Measurements from ENCODE around the gene CCDC186.
A peak's percentile ranks its signal among the peaks of the same experiment; 100 is the strongest.

CCDC186 gene

DNA sequence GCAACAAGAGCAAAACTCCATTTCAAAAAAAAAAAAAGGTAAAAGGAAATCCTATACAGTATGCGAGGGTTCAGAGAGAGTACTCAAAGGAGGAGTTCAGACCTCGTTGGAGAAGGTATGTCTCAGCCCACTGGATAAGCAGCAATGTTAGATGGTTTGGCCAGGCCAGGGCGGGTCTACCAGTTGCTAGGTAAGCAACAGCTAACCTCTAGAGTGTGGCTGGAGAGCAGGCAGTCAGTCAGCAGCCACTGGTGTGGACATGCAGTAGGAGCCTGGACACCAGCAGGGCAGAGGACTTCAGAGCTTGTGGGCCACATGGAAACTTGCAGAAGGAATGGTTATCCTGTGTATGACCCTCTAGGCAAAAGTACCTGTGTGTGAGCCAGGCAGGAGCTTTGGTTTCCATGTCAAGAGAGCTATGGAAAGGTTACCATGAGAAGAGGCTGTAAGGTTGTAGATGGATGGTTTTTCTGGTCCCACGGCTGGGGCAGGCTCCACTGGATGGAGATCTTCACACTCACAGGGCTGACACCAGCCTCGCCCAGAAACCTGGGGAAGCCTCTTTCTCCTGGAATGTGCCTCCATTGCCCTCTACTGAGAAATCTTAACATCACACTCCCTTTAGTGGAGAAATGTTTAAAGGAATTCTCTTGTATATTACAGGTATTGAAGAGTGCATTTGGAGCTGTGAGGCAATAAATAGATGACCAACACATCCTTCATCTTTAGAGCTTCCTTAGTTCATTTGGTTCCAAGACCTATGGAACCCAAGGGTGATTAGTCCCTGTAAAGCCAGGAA is 63.6 kb downstream of the CCDC186 start:
- DNase-seq (ENCODE audit: low spot score): no peak

GRCh38 chr10:114103284-114103683 is 70.7 kb downstream of the CCDC186 start:
- DNase-seq (ENCODE audit: low spot score): peak; percentile 73

DNA sequence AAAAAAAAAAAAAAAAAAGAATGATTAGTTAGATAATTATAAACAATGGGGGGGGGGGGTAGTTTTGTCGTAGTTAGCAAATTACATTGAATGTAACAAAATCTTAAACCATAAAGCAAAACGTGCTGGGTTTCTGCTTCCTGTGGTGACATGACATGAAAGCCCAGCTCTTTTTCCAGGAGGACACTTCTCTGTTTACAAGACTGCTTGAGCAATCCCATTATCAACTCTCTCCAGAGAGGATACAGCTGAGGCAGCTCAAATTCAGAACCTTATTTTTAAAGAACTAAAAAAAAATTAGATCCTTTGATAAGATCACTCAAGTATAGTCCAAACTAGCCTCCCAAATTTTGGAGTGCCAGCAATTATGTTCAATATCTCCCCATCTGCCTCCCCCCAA is 71.7 kb downstream of the CCDC186 start:
- no peak for DNase-seq (ENCODE audit: low spot score)

DNA sequence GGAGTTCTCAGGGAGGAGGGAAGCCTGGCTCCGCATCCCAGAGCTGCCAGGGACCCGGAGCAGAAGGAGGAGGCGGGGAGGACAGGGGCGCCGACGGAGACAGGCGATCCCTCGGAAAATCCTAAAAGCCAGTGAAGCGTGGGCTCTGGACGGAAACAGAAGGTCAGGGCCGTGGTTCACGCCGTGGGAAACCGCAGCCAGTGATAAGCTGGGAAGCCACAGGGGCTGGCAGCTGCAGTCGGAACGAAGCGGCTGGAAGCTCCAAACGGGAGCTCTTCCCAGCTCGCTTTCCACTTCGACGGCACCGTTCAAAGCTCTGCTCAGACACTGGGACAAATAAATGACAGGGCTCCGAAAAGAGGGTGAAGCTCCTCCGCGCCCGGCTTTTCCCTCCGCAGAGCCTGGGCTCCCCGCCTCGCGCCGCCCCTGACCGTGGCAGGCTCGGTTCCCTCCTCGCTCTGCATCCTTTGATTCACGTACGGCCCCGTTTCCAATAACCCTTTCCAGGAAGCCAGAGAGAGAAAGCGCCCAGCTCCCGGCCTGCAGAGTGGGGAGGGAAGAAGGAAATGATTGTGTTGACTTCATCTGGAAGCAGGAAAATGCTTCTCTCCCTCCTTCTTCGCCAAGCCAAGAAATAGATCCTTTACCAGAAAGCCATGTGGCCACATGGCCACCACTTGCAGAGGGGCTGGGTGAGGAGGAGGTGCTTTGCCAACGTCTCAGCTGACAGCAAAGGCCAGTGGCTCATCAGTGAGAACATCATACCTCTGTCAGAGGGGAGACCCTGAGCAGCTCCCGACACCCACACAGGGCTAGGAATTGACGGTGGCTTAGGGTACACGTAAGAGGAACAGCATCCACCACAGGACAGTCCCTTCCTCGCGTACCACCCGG is 72.9 kb downstream of the CCDC186 start:
- peak; percentile 11 for DNase-seq (ENCODE audit: low spot score)

DNA sequence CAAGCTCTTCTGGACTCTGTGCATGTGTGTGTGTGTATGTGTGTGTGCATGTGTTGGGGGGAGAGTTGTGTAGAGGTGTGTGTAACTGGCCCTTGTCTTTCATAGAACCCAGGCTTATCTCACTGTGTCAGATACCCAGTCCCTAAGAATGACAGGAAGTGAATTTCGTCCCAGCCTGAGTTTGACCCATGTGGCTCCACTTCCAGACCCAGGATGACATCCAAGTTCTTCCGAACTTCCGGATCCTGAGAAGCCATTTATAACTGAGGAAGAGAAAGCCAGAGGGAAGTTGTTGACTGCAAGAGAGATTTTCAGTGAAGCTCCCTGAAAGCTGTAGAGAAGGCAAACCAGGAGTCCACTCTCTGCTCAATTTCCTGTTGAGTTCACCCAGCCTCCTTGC is 77.1 kb downstream of the CCDC186 start:
- DNase-seq (ENCODE audit: low spot score): no peak

DNA sequence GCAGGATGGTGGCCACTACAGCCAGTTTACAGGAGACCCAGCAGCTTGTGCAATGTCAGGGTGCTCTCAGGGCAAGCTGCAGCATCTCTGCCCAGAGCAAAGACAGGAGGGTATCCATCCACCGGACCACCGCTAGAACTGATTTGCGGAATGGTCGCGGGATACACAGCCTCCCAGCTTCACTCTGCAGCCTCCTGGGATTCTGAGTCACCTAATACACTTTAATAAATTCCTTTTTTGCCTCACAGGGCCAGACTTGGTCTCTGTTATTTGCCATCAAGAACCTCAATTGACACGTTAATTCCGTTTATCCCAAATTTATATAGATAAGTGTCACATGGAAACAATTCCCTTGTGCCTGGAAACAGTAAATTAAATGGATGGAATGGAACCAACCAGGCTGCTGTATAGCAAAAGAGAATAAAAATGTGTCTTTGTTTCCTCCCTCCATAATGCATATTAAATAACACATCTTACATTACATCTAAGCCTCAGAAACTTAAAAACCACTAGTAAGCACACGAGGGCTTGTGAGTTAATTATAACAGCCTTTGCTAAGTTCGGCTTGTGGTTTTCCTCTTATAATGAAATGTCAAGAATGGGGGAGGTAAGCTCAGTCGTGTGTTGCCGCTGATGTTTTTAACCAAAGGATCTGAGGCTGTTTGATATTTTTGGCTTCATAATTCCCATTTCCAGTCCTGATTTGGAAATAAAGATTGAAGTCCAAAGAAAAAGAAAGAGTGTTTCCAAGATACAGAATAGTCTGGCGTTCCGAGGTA is 78.3 kb downstream of the CCDC186 start:
- no peak for DNase-seq (ENCODE audit: low spot score)

GRCh38 chr10:114094795-114095194 is 79.2 kb downstream of the CCDC186 start:
- DNase-seq (ENCODE audit: low spot score): no peak

- no peak for DNase-seq (ENCODE audit: low spot score)
Observed at GRCh38 chr10:114087655-114088054, 86.3 kb downstream of the CCDC186 start.

GRCh38 chr10:114087255-114087654 is 86.7 kb downstream of the CCDC186 start:
- DNase-seq (ENCODE audit: low spot score): no peak

- no peak for DNase-seq (ENCODE audit: low spot score)
Observed at GRCh38 chr10:114084215-114084614, 89.8 kb downstream of the CCDC186 start.

- DNase-seq (ENCODE audit: low spot score): no peak
Observed at GRCh38 chr10:114083040-114083439, 91.0 kb downstream of the CCDC186 start.

GRCh38 chr10:114081911-114082583 is 92.0 kb downstream of the CCDC186 start:
- no peak for DNase-seq (ENCODE audit: low spot score)

- DNase-seq (ENCODE audit: low spot score): no peak
Observed at GRCh38 chr10:114079421-114079820, 94.6 kb downstream of the CCDC186 start.

DNA sequence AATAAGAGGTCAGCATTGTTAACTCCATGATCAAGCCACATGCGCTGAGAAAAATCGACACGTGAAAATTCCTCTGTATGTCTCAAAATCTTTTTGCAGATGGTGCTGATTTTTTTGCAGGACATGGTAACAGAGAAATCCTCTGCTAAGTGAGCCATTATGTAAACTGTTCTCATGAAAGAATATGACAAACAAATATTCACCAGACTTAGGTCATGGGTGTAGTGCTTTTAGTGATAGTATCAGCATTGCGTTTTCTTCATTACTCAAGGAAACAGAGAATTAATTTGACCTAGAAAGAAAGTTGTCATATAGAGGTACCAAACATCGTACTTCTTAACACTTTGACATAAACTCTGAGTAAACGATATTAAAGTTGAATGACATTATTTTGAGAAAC is 95.7 kb downstream of the CCDC186 start:
- DNase-seq (ENCODE audit: low spot score): no peak

DNA sequence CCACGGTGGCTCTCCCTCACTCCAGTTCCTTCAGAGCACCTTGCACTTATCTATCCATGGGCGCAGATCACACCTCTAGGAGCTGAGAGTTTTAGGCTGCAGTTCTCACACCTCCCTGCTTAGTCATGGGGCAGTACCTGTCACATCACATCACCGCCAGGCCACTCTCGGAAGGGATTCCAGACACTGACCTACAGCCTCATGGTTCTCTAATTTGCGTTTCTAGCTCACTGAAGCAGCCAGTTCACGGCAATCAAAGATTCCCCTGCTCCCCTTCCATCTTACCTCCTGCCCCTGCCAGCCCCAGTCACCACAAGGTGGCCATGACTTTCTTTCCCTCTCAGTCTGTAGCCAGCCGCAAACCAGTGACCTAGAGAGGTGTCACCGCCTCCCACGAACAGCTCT is 96.2 kb downstream of the CCDC186 start:
- no peak for DNase-seq (ENCODE audit: low spot score)

GRCh38 chr10:114077347-114077746 is 96.7 kb downstream of the CCDC186 start:
- no peak for DNase-seq (ENCODE audit: low spot score)

DNA sequence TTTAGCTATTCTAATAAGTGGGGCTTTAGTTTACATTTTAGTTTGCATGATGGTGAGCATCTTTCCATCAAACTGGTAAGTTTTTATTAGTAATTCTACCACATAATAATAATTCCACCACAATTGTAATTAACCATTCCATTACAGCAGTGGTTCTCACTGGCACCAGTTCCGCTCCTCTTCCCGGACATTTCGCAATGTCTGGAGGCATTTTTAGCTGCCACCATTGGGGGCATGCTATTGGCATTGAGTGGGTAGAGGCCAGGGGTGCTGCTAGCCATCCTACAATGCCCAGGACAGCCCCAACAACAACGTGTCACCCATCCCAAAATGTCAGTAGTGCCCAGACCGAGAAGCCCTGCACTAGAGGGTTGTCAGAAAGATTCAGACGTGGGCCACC is 98.9 kb downstream of the CCDC186 start:
- no peak for DNase-seq (ENCODE audit: low spot score)

- DNase-seq (ENCODE audit: low spot score): no peak
Observed at GRCh38 chr10:114073395-114074186, 100.4 kb downstream of the CCDC186 start.

DNA sequence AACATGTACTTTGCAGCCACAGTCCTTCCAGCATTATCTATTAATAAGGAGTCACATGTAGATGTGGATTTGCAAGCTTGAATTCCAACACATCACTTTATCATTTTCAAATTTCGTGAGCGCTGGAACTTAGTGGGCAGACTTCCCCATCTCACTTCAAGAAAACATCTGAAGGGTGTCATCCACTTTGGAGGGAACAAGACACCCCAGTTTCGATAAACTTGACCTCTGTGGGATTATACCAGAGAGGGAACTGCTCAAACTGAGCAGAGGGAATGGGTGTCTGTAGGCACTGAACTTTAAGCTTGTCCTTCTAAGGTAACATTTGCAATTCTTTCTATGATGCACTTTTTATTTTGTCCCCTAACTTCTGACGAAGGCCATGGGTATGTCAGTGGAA is 102.8 kb downstream of the CCDC186 start:
- no peak for DNase-seq (ENCODE audit: low spot score)

Measured in globus pallidus (tissue), 1 donor.